TTC549 (cell line): Measurements from ENCODE around the gene RPN2.

Source experiments
- FAIRE-seq: peaks from 2 replicates; lab custom pipeline; 2012; peaks lifted over from hg19 to GRCh38; lab: Jason Lieb, UNC

RPN2 gene

DNA sequence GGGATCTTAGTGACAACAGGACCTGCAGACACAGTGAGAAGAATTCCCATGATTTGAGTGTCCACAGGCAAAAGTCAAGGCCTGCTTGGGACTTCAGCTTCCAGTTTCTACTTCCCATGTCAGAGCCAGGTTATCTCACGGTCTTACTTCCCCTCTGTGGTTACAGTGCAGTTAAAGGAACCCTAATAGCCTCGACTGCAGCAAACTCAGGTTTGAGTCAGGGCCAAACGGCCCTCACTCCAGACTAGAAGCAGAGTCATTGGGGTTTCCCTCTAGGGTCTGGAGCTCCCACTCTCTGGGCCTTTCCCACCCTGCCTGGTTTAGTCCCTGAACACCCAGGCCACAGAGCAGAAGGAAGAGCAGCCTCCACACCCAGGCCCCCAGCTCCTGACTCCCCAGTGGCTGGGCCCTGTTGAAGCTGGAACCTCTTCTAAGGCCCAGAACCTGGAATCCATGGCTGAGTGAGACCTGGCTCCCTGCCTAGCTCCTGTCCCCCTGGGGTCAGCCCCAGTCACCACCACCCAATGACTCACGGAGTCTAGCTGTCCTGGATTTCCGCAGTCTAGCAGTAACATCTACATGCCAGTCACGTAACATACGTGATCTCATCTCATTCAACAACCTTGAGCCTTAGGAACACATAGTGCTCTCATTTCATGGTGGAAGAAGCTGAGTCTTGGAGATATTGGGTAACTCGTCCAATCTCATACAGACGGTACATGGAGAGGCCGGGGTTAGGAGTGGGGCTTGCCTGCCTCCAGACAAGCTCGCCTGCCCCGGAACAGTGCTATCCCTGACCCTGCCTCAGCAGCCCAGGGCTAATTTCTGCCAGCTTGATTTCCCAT lies 91.7 kb downstream of the RPN2 start:
- no peak for FAIRE-seq

DNA sequence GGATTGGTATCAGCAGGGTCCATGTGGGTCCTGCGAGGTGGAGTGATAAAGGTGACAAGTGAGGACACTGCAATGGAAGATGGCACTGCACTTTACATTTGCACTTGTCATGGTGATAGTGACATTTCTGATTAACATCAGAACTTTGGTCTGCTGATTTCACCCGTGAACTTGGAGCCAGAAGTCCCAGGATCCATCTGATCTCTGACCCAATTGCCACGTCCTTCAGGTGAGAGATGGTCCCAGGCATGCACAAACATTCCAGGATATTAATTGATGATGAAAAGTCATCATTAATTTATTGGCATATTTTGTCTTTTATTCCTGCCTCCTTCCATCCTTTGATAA lies 92.3 kb downstream of the RPN2 start:
- FAIRE-seq = no peak

DNA sequence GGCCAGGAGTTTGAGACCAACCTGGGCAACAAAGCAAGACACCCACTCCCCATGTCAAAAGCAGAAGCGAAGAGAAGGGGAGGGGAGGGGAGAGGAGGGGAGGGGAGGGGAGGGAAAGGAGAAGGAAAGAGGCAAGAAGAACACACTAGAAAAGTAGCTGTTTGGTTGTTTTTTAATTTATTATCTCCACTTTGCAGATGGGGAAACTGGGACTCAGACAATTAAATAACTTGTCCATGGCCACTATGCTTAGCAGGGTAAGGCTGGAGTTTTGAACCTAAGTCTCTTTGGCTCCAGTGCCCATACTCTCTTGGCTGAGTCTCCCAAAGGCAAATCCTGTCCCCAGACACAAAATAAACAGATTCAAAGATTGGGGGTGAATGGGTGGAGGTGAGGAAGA lies 94.9 kb downstream of the RPN2 start:
- FAIRE-seq = no peak

DNA sequence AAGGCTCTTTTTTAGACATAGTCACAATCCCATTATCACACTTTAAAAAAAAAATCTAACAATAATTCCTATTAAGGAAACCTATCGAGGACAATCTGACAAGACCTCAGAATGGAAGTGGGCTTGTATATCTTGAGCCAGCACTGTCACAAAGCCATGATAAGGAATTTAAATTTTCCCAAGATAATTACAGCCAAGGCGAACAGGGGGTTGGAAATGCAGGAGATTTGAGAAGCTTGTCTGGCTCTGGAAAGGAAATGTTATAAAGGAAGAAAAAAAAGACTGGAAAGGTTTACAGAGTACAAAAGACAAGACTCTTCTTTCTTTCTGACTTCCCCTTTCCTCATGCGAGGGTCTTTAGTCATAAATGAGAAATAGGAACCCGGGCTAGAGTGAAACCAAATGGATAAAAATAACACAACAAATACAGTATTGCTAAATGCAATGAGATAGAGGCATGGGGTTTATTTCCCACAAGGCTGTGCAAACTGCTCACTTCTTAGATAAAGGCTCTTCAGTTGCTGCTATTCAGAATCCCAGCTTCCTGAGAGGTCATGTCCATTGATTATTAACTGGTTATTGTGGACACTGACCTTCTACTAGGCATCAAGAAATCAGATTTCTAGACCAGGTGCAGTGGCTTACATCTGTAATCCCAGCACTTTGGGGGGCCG lies 95.9 kb downstream of the RPN2 start:
- no peak for FAIRE-seq

DNA sequence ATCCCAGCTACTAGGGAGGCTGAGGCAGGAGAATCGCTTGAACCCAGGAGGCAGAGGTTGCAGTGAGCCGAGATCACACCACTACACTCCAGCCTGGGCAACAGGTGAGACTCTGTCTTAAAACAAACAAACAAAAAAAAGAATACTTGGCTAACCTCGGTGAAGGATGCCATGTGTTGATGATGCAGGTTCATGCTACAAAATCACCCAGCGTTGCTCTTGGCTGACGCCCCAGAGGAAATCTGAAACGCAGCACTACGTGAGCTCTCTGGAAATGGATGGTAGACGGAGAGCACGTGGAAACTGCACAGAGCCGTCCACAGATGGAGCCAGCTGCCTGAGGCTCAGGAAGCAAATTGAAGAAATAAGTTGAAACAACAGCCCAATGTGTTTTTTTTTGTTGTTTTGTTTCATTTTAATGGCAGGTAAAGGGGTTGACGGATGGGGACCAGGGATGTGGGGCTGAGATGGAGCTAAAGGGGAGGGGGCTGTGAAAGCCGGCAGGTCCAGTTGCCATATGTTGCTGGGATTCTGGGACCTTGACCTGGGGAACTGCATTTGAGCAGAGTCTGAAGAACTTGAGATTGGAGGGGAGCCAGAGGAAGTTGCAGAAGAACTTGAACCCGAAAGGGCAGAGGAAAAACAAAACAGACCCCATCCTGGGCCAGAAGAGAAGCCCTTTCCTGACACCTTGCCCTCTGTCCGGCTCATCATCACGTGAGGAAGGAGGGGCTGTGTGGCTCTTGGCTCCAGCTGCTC lies 97.5 kb downstream of the RPN2 start:
- no peak for FAIRE-seq

DNA sequence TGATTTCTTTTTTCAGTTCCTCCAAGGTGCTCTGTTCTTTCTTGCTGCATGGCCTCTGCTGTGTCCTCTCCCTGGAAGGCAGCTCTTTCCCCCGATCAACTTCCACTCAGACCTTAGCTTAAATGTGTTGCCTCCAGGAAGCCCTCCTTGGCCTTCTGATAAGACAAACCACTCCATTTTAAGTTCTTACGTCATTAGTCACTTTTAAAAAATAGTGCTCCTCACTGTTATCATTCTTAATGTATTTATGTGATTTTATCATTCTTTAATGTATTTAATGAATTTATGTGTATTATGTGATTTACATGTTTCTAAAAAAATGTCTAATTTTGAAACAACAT lies 98.1 kb downstream of the RPN2 start:
- no peak for FAIRE-seq

DNA sequence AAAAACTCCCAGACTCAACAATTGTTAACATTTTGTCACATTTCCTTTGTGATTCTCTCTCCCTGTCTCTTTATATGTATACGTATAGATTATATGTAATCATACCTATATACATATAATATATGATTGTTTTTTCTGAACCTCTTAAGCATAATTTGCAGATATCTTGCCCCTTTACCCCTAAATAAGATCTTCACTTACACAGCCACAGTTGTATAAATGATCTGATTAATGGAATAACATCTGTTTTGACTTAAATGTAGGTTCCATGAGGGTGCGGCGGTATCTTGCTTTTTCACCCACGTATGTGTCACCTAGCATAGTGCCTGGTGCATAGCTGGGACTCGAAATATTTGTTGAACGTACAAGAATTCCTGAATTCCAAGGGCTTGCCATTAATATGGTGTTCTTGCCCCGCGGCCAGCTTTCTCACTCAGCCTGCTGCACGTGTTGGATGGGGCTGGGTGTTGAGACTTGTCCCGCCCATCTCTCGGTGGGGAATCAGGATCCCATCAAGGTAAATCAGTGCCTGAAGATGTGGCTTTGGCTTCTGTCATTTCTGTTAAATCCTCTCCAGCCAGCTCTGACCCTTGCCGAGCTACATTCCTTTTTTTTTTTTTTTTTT lies 99.9 kb downstream of the RPN2 start:
- FAIRE-seq = no peak

DNA sequence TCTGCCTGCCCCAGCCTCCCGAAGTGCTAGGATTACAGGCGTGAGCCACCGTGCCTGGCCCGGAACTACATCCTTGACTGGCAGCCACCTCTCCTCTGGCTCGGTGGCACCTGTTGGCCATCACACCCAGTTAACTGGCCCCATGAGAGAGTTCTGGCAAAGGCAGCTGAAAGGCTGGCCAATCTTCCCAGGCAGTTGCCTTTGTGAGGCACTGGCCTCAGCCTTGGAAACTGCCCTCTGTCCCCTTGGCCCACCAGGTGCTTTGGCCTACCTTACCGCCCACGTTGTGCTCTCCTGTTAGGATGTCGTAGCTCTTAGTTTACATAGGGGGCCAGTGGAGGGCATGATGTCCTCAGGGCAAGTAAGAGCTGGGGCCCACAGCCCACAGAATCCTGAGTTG lies 100.7 kb downstream of the RPN2 start:
- FAIRE-seq = no peak

DNA sequence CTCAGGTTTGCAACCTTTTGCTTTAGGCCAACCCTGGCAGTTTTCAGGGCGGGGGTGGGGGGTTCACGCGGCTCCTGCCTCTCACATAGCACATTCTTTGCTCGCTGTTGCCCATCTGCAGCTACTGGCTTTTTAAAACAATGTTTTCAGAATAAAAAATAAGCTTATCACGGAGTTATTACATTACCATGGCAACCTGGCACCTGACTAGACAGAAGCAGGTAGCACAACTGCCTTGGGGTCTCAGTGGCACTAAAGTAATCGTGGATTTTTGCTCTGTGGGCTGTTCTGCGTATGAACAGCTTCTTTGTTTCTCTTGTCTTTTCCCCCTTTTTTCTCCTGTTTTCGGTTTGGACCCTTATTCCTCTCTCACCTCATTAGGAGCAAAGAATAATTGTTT lies 101.3 kb downstream of the RPN2 start:
- no peak for FAIRE-seq

DNA sequence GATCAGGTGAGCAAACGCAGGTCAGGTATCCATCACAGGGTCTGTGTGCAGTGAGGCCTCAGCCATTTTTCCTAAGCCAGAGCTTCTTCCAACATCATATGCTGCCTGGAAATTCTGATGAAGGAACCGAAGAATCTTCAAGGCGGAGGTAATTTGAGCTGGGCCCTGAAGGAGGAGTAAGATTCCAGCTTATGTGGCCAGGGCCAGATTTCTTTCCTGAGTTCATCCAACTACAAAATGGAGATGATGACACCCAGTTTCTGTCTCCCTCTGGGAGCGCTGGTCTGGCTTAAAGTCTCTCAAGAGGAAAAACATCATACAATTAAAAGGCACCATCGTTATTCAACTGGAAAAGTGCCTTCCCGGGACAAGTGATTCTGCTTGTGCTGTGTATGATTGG lies 103.4 kb downstream of the RPN2 start:
- FAIRE-seq = no peak

DNA sequence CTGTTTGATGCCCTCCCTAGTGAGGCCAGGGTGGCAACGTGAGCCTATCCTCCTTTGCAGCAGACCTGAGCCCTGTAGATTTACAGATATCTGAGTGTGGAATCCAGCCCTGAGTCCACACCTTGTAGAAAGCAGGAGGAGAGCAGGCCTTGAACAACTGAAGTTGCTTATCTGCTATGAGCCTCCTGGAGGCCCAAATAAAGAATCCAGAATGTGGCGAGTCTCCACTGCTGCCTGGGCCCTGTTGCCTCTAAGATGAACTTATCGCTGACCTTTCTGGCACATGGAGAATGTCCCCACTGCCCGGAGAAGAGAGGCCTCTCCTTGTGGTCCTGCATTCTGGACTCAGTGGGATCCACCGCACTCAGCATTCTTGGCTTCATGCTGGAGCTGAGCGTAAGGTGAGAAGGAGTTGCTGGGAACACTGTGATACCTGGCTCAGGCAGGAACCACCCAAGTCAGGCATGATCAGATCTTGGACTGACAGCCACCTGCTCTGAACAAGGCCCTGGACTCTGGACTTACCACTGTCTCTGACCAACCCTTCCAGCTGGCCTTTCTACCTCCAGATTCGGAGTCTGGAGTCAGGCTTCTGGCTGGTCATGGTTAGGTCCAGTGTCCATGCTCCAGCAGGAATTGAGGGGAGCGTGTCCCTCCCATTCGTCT lies 104.5 kb downstream of the RPN2 start:
- FAIRE-seq = no peak

DNA sequence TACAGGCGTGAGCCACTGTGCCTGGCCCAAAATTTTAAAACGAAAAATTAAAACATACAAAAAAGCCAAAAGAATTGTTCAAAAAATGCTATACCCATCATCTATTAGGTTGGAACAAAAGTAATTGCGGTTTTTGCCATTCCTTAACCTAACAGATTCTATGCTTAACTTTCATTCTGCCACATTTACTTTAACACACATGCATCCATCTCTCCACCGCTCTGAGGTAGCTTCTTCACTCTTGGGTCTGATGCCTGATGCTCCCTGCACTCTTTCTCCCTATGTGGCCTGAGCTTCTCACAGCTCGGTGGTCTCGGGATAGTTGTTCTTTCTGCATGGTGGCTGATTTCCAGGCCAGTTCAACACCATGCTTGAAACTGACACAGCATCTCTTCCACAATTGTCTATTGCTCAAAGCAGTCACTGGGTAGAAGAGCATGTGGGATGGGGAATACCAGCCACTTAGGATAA lies 105.6 kb downstream of the RPN2 start:
- no peak for FAIRE-seq

DNA sequence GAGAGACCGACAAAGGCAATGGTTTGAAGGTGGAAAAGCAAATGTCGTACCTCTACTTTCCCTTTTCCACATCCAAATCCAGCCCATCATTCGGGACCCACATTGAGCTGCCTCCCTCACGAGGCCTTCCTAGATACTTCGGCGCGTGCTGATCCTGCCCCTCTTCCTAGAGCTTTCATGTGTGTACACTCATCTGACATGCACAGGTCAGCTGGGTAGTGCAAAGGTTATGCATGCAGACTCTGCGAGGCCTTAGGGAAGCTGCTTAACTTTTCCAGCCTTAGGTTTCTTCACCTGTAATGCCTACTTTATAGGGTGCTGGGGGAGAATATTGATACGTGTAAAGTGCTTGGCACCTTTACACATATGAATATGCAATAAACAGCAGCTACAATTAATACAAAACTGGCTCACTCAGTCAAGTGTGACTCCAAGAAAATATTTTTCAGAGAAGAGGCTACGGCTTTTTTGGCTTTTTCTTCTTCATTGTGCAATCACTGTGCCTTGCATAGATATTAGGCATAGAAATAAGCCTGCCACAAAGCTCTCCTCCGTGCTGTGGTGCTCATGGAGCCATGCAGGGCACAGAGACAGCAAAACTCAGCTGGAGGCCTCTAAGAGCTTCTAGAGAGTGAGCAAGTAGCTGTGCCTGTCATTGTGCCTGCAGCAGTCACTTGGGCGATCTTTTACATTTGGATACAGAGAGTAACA lies 106.7 kb downstream of the RPN2 start:
- FAIRE-seq = no peak

DNA sequence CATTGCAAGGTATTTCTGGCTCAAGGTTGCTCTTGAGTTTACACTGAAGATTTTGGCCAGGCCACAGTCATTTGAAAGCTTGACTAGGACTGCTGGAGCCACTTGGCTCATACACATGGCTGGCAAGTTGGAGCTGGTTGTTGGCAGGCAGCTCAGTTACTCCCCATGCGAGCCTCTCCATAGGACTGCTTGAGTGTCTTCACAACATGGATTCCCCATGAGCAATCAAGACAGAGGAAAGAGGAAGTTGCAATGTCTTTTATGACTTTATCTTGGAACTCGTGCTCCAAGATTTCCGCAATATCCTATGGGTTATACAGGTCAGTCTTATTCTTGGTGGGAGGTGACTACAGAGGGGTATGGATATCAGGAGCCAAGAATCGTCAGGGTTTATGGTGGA lies 109.0 kb downstream of the RPN2 start:
- FAIRE-seq = no peak

DNA sequence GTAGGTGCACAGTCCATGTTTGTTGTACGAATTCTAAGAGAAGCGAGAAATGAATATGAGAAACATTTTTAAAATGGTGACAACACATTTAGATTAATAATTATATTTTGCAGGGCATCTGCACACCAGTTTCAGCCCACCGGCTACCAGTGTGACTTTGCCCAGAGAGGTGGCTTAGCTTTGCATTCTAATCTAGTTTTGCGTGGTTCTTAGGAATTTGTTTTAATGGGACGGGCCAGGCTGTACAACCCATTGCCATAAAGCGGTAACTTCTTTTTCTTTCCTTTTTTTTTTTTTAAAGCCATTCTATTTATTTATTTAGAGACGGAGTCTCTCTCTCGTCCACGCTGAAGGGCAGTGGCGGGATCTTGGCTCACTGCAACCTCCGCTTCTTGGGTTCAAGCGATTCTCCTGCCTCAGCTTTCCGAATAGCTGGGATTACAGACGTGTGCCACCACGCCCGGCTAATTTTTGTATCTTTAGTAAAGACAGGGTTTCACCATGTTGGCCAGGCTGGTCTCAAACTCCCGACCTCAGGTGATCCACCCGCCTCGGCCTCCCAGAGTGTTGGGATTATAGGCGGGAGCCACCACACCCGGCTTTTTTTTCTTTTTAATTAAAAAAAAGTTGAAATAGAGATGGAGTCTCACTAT lies 111.2 kb downstream of the RPN2 start:
- FAIRE-seq = no peak
